CD4-positive, alpha-beta T cell treated with Interleukin-4 for 1 hour (primary cell): ENCODE results near the gene AXDND1.
"Not testable (repeated sequence)": the region's sequence is repeated elsewhere in the genome, so short reads cannot be mapped to it uniquely, and the experiment has no call there.

Experiments used
- DNase-seq, 2 donors: peaks; one replicate each; pipeline ENCODE4 v3.0.0-alpha.2; 2020 to 2022

AXDND1 gene

GRCh38 chr1:179366093-179366800, 476 bp downstream of the AXDND1 start:
- no peak for DNase-seq

- peak; percentile 37 to 82 for DNase-seq
Measured at GRCh38 chr1:179369751-179370341, 4.1 kb downstream of the AXDND1 start.

- DNase-seq: no peak
Measured at GRCh38 chr1:179372160-179372559, 6.4 kb downstream of the AXDND1 start.

- DNase-seq: no peak
Measured at GRCh38 chr1:179376223-179376622, 10.5 kb downstream of the AXDND1 start.

DNA sequence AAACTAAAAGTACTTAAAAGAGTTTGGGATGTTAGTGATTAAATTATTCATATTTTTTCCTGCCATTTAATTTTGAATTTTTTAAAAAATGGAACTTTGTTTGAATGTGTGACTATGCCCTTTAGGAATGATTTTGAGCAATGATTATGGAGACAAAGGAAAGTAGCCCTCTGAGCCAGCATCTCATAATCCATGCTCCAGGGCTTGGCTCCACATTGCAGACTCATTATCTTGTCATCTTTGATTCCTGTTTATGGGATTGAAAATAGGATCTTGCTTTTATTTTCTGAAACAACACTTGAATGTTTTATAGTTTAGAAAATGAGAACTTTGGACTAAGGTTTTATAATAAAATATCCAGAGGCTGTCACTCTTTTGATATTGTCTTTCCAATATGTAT, 14.5 kb downstream of the AXDND1 start:
- DNase-seq: no peak

GRCh38 chr1:179384027-179384426, 18.3 kb downstream of the AXDND1 start:
- DNase-seq: no peak

DNA sequence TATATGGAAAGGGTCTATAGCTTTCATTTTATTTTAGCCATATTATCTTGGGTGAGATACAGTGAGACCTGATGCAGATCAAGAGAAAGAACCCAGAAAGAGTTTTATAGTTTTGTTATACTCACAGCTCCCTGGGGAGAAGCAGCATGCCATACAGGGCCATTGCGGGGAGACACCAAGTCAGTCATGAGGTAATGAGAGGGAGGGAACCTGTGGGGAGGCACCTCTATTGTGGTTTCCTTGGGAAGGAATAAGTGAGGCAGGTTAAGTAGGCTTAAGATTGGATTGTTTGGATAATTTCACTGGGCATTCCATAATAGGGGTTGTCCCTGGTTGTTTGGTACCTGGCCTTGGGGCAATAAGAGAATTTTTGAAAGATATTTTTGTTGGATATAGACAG, 19.7 kb downstream of the AXDND1 start:
- no peak for DNase-seq

- no peak for DNase-seq
Measured at GRCh38 chr1:179393721-179394120, 27.9 kb downstream of the AXDND1 start.

GRCh38 chr1:179399399-179399798, 33.6 kb downstream of the AXDND1 start:
- DNase-seq: not testable (repeated sequence)

DNA sequence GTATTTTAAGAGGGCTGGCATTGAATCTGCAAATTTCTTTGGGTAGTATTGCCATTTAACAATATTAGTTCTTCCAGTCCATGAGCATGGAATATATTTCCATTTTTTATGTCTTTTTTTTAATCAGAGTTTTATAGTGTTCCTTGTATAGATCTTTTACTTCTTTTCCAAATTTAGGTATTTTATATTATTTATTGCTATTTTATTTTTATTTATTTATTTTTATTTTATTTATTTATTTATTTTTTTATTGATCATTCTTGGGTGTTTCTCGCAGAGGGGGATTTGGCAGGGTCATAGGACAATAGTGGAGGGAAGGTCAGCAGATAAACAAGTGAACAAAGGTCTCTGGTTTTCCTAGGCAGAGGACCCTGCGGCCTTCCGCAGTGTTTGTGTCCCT, 52.0 kb downstream of the AXDND1 start:
- not testable (repeated sequence) for DNase-seq

GRCh38 chr1:179418706-179419105, 52.9 kb downstream of the AXDND1 start:
- DNase-seq: not testable (repeated sequence)

- no peak for DNase-seq
Measured at GRCh38 chr1:179424610-179425009, 58.8 kb downstream of the AXDND1 start.

- no peak for DNase-seq
Measured at GRCh38 chr1:179425186-179425585, 59.4 kb downstream of the AXDND1 start.

DNA sequence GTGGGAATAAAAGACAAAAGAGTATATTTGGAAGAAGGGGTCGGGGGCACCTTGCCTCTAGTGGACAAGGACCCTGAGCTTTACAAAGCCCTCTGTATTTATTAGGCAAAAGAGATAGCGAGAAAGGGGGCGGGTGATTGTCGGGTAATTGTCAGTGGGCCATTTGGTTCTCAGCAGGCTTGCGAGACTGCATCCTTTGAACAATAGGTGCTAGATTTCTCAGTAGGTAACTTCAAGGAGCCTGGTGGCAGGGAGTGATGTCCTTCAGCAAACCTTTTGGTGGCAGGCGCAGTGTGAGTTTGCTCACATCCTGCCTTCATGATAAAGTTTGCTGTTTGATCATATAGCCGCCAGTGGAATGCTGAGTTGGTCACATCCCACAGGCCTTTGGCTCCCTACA, 71.4 kb downstream of the AXDND1 start:
- no peak for DNase-seq

GRCh38 chr1:179439646-179440045, 73.9 kb downstream of the AXDND1 start:
- not testable (repeated sequence) for DNase-seq

DNA sequence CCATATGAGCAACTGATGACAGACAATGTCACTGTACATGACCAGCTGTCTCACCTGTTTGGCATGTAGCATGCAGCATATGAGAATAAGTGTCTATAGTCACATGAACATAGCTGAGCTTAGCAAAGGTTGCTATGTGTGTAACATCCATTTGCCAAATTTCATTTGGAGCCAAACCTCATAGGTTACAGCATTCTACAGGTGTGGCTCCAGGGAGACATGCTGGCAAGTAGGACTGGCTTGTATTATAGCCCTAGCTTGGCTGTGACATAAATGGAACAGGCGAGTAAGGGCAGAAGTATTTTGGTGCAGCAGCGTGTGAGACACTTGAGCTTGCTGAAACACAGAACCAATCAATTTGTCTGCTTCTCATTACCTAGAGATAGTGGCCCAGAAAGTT, 74.5 kb downstream of the AXDND1 start:
- not testable (repeated sequence) for DNase-seq

DNA sequence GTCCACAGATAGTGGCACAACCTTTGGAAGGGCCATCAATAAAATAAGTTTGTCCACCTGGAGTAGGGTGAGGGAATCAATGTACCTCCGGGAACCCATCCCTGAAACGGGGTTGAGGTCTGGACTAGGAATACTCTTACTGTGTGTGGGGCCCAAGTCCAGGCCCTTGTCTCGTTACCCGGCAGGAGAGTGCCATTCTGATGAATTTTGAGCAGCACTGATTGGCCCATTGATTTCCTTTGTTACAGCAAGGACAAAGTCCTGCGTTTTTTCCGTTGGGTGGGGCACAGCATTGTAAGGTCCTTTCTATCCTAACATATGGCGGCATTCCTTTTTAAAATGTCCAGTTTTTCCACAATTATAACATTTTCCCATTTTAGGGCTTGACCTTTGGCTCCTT, 75.2 kb downstream of the AXDND1 start:
- no peak for DNase-seq

DNA sequence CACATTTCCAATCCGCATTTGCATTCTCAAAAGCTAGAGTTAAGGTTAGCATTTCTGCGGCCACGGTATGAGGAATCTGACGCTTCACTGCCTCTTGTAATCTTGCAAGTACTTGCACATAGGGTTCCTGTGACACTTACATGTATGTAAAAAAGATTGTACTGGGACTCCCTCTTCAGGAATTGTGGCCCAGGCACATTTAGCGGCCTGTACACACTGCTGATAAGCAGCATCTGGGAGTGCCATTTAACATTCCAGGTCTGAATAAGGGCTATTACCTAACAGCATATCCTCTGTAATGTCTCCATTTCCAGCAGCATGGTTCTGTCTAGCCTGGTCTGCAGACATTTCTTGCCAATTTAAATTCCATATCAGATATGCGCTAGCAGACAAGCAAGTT, 75.7 kb downstream of the AXDND1 start:
- no peak for DNase-seq

DNA sequence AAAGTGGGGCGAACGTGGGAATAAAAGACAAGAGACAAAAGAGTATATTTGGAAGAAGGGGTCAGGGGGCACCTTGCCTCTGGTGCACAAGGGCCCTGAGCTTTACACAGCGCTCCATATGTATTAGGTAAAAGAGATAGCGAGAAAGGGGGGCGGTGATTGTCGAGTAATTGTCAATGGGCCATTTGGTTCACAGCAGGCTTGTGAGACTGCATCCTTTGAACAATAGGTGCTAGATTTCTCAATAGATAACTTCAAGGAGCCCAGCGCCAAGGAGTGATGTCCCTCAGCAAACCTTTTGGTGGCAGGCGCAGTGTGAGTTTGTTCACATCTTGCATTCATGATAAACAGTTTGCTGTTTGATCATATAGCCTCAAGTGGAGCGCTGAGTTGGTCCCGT, 77.1 kb downstream of the AXDND1 start:
- DNase-seq: not testable (repeated sequence)

GRCh38 chr1:179445593-179445992, 79.8 kb downstream of the AXDND1 start:
- DNase-seq: no peak

DNA sequence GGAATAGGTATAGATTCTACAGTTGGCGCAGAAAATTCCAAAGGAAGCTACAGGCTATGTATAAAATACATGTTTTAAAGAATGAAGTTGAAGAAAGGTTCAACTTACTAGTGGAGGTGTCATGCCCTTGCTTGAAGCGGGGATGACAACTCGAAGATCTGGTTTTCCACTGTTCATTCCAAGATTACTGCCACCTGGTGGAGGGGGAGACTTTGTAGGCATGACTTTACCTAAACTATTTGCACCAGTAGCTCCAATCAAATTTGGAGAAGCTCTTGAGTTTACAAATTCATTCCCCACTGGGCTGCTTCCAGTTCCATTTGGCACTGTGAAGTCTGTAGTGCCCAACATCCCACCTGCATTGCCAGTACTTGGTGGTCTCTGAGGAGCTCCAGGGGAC, 81.7 kb downstream of the AXDND1 start:
- DNase-seq: peak in 1 of 2 donors; percentile 1

DNA sequence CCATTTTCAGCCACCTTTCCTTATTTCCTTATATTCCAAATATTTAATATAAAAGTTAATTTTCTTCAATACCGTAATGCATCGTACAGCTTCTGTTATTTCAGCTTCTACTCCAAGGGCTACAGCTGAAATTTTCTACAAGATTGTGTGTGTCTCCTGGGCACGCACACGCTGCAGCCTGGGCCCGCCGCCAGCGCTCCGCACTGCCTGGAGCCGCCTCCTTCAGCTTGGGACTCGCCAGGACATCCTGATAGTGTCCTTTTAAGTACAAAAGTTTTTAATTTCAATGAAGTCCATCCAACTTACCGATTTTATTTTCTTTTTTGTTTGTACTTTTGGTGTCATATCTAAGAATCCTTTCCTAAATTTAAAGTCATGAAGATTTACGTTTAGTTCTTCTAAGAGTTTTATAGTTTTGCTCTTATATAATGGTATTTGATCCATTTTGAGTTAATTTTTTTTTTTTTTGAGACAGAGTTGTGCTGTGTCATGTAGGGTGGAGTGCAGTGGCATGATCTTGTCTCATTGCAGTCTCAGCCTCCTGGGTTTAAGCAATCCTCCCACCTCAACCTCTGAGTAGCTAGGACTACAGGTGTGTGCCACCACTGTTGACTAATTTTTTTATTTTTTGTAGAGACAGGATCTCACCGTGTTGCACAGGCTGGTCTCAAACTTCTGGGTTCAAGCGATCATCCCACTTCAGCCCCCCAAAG, 82.8 kb downstream of the AXDND1 start:
- no peak for DNase-seq

DNA sequence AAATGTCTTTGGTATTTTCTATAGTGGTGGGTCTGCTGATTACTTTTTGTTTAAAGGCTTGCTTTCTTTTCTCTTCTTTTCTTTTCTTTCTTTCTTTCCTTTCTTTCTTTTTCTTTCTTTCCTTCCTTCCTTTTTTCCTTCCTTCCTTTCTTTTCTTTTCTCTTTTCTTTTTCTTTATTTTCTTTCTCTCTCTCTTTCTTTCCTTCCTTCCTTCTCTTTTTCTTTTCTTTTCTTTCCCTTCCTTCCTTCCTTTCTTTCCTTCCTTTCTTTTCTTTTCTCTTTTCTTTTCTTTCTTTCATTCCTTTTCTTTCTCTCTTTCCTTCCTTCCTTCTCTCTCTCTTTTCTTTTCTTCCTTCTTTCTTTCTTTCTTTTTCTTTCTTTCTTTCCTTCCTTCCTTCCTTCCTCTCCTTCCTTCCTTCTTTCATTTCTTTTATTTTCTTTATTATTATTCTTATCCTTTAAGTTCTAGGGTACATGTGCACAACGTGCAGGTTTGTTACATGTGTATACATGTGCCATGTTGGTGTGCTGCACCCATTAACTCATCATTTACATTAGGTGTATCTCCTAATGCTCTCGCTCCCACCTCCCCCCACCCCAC, 93.9 kb downstream of the AXDND1 start:
- DNase-seq: not testable (repeated sequence)

- DNase-seq: not testable (repeated sequence)
Measured at GRCh38 chr1:179465661-179466060, 99.9 kb downstream of the AXDND1 start.
